Esophagus squamous epithelium (tissue), 4 donors: ENCODE results near the gene ZDHHC14.

Experiments used
- POLR2A ChIP-seq, 4 donors: fragments of 450-650 bp; IDR thresholded peaks; one replicate each; pipeline ENCODE4 v1.6.1; 2017; ENCODE audit warnings: antibody characterized with exemption in 4 of 4, mild to moderate bottlenecking in 4 of 4, moderate library complexity in 3 of 4
- TF ChIP-seq, protein P1 (sequence below), 6 experiments: fragments of 450-650 bp in 4 of 6; fragments of 200-600 bp in 2 of 6; sonication (generic) in 2 of 6; IDR thresholded peaks; one replicate each; pipeline ENCODE4 v1.5.1; 2016 to 2019; ENCODE audit warnings: antibody characterized with exemption in 6 of 6, mild to moderate bottlenecking in 4 of 6, moderate library complexity in 4 of 6

DNA sequence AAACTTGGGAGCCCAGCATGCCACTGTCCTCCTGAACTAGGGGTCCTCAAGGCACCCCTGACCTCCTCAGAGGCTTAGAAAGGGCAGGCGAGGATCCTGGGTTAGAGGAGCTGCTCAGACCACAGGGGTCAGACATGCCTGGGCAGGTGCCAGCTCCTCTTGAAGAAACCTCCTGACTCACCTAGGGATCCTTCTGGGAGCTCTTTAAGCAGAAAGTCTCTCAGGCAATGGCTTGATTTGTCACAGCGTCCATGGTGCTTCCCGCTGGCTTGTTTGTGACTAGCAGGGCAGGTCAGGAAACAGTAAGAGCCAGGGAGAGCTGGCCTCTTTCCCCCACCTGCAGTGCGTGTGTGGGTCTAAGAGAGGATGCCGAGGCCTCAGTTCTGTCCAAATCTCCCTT lies 267.6 kb downstream of the ZDHHC14 start:
- TF ChIP-seq, protein P1, sequence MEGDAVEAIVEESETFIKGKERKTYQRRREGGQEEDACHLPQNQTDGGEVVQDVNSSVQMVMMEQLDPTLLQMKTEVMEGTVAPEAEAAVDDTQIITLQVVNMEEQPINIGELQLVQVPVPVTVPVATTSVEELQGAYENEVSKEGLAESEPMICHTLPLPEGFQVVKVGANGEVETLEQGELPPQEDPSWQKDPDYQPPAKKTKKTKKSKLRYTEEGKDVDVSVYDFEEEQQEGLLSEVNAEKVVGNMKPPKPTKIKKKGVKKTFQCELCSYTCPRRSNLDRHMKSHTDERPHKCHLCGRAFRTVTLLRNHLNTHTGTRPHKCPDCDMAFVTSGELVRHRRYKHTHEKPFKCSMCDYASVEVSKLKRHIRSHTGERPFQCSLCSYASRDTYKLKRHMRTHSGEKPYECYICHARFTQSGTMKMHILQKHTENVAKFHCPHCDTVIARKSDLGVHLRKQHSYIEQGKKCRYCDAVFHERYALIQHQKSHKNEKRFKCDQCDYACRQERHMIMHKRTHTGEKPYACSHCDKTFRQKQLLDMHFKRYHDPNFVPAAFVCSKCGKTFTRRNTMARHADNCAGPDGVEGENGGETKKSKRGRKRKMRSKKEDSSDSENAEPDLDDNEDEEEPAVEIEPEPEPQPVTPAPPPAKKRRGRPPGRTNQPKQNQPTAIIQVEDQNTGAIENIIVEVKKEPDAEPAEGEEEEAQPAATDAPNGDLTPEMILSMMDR (IDR thresholded peaks at IDR 0.05): no peak
- TF ChIP-seq POLR2A (IDR thresholded peaks at IDR 0.05): no peak
